IPS-15b (cell line): ENCODE results near the gene SMOC1.

ENCODE experiments used
- H3K27me3 ChIP-seq: one replicate; pipeline ENCODE4 v1.6.1; 2013; ENCODE audit warnings: low read length; ENCODE audit not compliant: control insufficient read depth, insufficient read depth
- H3K36me3 ChIP-seq: one replicate; pipeline ENCODE4 v1.6.1; 2013; ENCODE audit warnings: low read length; ENCODE audit not compliant: control insufficient read depth, insufficient read depth
- H3K4me1 ChIP-seq: one replicate; pipeline ENCODE4 v1.6.1; 2013; ENCODE audit warnings: mild to moderate bottlenecking, low read length; ENCODE audit not compliant: control insufficient read depth, insufficient read depth
- H3K4me3 ChIP-seq: one replicate; pipeline ENCODE4 v1.5.1; 2013; ENCODE audit warnings: low read depth, low read length
- H3K9ac ChIP-seq: one replicate; pipeline ENCODE4 v1.6.1; 2013; ENCODE audit warnings: low read depth, mild to moderate bottlenecking, low read length
- H3K9me3 ChIP-seq: one replicate; pipeline ENCODE4 v1.6.1; 2013; ENCODE audit warnings: mild to moderate bottlenecking, low read length; ENCODE audit not compliant: control insufficient read depth, insufficient read depth

SMOC1 gene

GRCh38 chr14:70043001-70043400 is 163.8 kb downstream of the SMOC1 start:
- Histone ChIP-seq H3K4me3 (no peak overlapping the region), H3K9ac (no peak overlapping the region), H3K4me1 (no peaks in the 10 kb centered on the region), H3K27me3 (peaks cover 6% of the 10 kb centered on the region), H3K9me3 (no peaks in the 10 kb centered on the region), H3K36me3 (no peaks in the 10 kb centered on the region)

- Histone ChIP-seq H3K27me3 (peaks cover 4% of the 10 kb centered on the region), H3K4me1 (no peaks in the 10 kb centered on the region), H3K36me3 (no peaks in the 10 kb centered on the region), H3K4me3 (no peak overlapping the region), H3K9me3 (no peaks in the 10 kb centered on the region), H3K9ac (no peak overlapping the region)
Observed at GRCh38 chr14:70045310-70045709, 166.1 kb downstream of the SMOC1 start.

GRCh38 chr14:70045844-70046535 is 166.8 kb downstream of the SMOC1 start:
- Histone ChIP-seq H3K36me3 (no peaks in the 10 kb centered on the region), H3K4me1 (no peaks in the 10 kb centered on the region), H3K27me3 (peaks cover 4% of the 10 kb centered on the region), H3K4me3 (peak overlapping the region; percentile 9), H3K9ac (no peak overlapping the region), H3K9me3 (no peaks in the 10 kb centered on the region)

- no peaks in the 10 kb centered on the region for H3K9me3 ChIP-seq
- no peak overlapping the region for H3K9ac ChIP-seq
- no peaks in the 10 kb centered on the region for H3K36me3 ChIP-seq
- no peak overlapping the region for H3K4me3 ChIP-seq
- H3K27me3 ChIP-seq: peaks cover 4% of the 10 kb centered on the region
- H3K4me1 ChIP-seq: no peaks in the 10 kb centered on the region
Observed at GRCh38 chr14:70047598-70048312, 168.5 kb downstream of the SMOC1 start.

GRCh38 chr14:70048313-70048654 is 169.1 kb downstream of the SMOC1 start:
- H3K36me3 ChIP-seq: no peaks in the 10 kb centered on the region
- H3K9me3 ChIP-seq: no peaks in the 10 kb centered on the region
- H3K27me3 ChIP-seq: peaks cover 4% of the 10 kb centered on the region
- H3K4me1 ChIP-seq: no peaks in the 10 kb centered on the region
- no peak overlapping the region for H3K4me3 ChIP-seq
- H3K9ac ChIP-seq: no peak overlapping the region

- no peaks in the 10 kb centered on the region for H3K36me3 ChIP-seq
- no peaks in the 10 kb centered on the region for H3K9me3 ChIP-seq
- H3K27me3 ChIP-seq: peaks cover 4% of the 10 kb centered on the region
- H3K4me1 ChIP-seq: no peaks in the 10 kb centered on the region
- H3K4me3 ChIP-seq: no peak overlapping the region
- H3K9ac ChIP-seq: no peak overlapping the region
Observed at GRCh38 chr14:70049605-70050004, 170.4 kb downstream of the SMOC1 start.

GRCh38 chr14:70050136-70050535 is 170.9 kb downstream of the SMOC1 start:
- H3K9ac ChIP-seq: no peak overlapping the region
- H3K36me3 ChIP-seq: no peaks in the 10 kb centered on the region
- no peak overlapping the region for H3K4me3 ChIP-seq
- no peaks in the 10 kb centered on the region for H3K4me1 ChIP-seq
- H3K27me3 ChIP-seq: peaks cover 4% of the 10 kb centered on the region
- H3K9me3 ChIP-seq: no peaks in the 10 kb centered on the region

GRCh38 chr14:70052990-70053389 is 173.8 kb downstream of the SMOC1 start:
- Histone ChIP-seq H3K9ac (no peak overlapping the region), H3K4me1 (no peaks in the 10 kb centered on the region), H3K36me3 (no peaks in the 10 kb centered on the region), H3K9me3 (no peaks in the 10 kb centered on the region), H3K27me3 (no peaks in the 10 kb centered on the region), H3K4me3 (no peak overlapping the region)

- Histone ChIP-seq H3K27me3 (no peaks in the 10 kb centered on the region), H3K9me3 (no peaks in the 10 kb centered on the region), H3K36me3 (no peaks in the 10 kb centered on the region), H3K4me1 (peaks cover 3% of the 10 kb centered on the region), H3K9ac (no peak overlapping the region), H3K4me3 (no peak overlapping the region)
Observed at GRCh38 chr14:70057519-70058136, 178.4 kb downstream of the SMOC1 start.

GRCh38 chr14:70059545-70059944 is 180.3 kb downstream of the SMOC1 start:
- no peak overlapping the region for H3K9ac ChIP-seq
- H3K4me1 ChIP-seq: peaks cover 3% of the 10 kb centered on the region
- H3K4me3 ChIP-seq: no peak overlapping the region
- no peaks in the 10 kb centered on the region for H3K36me3 ChIP-seq
- no peaks in the 10 kb centered on the region for H3K27me3 ChIP-seq
- H3K9me3 ChIP-seq: no peaks in the 10 kb centered on the region

- Histone ChIP-seq H3K9me3 (no peaks in the 10 kb centered on the region), H3K36me3 (no peaks in the 10 kb centered on the region), H3K4me1 (peaks cover 3% of the 10 kb centered on the region), H3K27me3 (no peaks in the 10 kb centered on the region), H3K9ac (no peak overlapping the region), H3K4me3 (no peak overlapping the region)
Observed at GRCh38 chr14:70061108-70061507, 181.9 kb downstream of the SMOC1 start.
